GM19239 (cell line): ENCODE measurements around the gene KDM2B.
A peak's percentile ranks its signal among the peaks of the same experiment; 100 is the strongest.

Source experiments
- DNase-seq: peaks from one replicate; pipeline ENCODE4 v3.0.0; 2011; ENCODE audit warnings: low spot score; ENCODE audit not compliant: insufficient read length
- FAIRE-seq: peaks from 2 replicates; lab custom pipeline; 2011; peaks lifted over from hg19 to GRCh38; lab: Jason Lieb, UNC

Gene KDM2B

DNA sequence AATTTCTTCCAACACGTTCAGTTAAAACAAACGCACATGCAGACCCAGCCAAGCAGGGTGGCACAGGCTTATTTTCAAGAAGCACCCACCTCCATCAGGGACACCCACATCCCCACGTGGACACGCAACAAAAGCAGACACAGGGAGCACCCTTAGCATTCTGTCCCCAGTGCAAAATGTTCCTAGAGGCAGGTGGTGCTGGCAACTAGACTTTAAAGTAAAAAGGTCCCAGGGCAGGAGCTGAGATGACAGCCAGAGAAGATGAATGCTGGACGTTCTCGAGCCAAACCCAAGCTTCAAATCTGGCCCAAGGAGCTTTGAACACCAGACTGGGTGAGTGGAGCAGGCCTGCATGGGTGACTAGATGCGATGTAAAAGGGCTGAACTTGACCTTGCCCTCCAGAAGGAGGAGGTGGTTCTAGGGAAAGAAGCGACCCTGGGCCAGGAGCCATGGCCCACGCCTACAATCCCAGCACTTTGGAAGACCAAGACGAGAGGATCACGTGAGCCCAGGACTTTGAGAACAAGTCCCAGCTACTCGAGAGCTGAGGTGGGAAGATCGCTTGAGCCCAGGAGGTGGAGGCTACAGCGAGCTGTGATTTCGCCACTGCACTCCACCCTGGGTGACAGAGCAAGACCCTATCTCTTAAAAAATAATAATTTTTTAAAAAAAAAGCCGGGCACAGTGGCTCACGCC lies 47.3 kb downstream of the KDM2B start:
- DNase-seq (no peak), FAIRE-seq (no peak)

- no peak for FAIRE-seq
- DNase-seq = no peak
Observed at GRCh38 chr12:121532503-121533393, 48.1 kb downstream of the KDM2B start.

DNA sequence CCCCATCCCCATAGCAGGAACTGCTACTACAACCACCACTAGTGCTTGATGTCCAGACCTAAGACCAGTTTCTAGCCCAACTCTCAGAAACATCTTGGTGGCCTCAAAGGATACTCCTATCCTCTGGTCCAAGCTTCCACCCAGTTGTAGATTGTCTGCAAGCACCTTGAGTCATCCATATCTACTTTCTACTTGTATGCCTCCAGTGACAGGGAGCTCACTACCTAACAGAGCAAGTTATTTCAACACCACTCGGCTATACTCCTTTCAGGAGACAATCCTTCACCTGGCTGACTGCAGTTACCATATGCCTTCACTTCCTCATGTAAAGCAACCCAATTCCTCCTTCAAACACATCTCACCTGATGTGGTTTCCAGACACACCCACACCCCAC lies 49.5 kb downstream of the KDM2B start:
- DNase-seq (no peak), FAIRE-seq (peak; percentile 60)

DNA sequence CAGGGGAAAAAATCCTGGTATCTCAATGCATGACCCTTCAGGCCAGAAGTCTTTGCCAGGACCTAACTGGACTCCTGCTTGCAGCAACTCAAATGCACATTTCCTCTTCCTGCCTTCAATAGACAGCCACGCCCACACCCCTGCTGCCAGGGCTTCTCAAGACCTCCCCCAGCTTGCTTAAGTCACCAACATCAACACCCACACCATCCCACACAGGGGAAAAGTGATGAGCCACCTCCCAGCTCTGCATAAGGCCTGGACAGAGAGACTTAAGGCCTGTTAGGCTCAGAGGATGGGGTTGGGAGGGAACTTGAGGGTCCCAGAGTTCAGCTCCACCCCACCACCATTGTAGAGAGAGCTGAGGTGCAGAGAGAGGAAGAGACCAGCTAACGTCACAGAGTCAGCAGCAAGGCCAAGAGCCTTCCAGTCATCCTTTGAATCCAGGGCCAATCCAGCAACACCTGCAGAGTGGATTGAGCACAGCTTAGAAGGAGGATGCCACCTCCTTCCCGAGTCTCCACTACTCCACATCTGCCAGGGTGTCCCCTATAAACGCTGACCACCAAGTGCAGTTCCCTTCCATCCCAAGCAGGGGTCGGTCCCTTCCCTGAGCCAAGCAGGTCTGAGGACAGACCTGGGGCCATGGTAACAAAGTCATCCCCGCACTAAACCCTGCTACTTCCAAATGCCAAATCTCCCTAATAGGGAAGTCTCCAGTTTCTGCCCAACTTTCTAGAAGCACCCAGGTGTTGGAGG lies 50.0 kb downstream of the KDM2B start:
- DNase-seq = peak; percentile 50
- peak; percentile 90 for FAIRE-seq

DNA sequence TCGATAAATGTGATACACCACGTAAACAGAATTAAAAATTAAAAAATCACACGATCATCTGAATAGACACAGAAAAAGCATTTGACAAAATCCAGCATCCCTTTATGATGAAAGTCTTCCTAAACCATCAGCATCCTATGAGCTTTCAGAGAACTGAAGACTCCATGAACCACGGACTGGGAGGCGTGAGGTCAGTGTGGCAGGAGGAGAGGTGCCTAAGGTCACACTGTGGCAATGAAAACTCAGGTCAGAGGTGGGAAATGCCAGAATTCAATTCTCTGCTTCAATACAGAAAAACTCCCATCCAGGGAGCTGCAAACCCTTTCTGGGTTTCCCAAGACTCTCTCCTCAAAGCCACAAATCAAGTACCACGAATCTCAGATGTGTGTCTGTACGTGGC lies 51.6 kb downstream of the KDM2B start:
- FAIRE-seq = no peak

DNA sequence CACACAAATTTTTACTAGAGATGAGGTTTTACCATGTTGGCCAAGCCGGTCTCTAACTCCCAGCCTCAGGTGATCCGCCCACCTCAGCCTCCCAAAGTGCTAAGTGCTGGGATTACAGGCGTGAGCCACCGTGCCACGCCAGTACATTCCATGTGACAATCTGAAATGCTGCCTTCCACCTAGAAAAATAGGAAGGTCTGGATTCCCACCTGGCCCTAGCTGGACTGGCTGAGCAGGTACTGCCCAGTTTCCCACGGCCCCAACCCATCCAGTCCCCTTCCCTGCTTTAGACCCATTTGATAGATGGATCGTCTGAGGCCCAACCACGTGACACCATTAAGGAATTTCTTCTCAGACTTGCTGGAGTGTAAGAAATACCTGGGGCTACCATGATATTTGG lies 55.4 kb downstream of the KDM2B start:
- no peak for FAIRE-seq
- DNase-seq = no peak

More for the DNA sequence above, 51.6 kb downstream of the KDM2B start:
- DNase-seq = no peak

GRCh38 chr12:121524196-121524916 lies 56.5 kb downstream of the KDM2B start:
- FAIRE-seq (no peak), DNase-seq (no peak)

DNA sequence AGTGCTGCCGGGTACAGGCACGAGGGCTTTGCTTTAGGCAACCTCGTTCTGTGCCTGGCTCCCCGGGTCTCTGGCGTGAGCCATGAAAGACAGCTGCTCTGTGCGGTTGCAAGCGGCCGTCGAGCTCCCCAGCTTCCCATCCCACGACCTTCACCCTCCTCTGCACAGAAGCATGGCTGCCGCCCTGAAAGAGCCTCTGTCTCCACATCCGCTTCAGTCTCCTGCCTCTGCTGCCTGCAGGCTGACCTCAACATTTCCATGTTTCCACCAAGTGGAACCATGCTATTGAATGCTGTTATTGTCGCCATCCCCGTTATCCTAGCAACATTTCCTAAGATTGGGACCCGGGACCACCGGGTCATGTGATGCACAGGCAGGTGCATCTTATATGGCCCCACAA lies 57.1 kb downstream of the KDM2B start:
- DNase-seq = no peak
- peak; percentile 89 for FAIRE-seq

GRCh38 chr12:121522971-121523370 lies 57.9 kb downstream of the KDM2B start:
- peak; percentile 86 for FAIRE-seq
- DNase-seq = no peak

DNA sequence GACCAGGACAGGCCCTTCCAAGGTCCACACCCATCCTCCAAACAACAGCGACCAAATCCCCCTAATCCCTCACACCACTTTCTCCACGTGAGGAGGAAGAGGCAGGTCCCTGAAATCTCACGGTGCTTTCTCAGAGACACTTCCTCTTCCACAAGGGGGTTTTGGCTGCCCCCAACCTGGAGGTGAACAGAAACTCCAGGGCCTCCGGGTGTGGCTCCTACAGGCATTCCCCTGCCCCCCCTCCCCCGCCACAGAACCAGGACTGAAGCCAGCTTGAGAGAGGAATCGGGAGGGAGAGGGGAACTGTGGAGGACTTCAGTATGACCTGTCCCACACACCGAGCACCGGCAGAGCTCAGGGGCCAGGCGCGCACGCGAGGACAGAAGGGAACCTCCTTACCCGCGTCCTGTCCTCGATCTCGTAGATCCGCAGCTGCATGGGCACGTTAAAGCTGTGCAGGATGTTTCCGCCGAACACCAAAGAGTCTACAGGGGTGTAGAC lies 60.2 kb downstream of the KDM2B start:
- no peak for DNase-seq
- FAIRE-seq = no peak

DNA sequence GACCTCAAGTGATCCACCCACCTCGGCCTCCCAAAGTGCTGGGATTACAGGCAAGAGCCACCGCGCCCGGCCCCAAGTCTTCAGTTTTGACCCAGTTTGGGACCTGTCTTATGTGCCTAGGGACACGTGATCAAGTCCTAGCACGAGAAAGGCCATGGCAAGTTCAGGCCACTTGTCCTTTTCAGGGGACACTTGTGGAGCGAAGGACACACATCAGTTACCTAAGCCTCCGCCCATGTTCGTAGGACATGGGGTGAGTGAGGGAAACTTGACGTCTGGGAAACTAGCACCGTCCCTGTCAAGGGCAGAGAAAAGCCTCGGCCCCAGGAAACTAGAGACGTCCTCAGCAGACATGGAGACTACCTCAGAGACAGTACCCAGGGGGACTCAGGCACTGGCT lies 60.7 kb downstream of the KDM2B start:
- DNase-seq = no peak
- FAIRE-seq = no peak

- FAIRE-seq (no peak), DNase-seq (no peak)
Observed at GRCh38 chr12:121519227-121519626, 61.6 kb downstream of the KDM2B start.

GRCh38 chr12:121518656-121519055 lies 62.2 kb downstream of the KDM2B start:
- FAIRE-seq = no peak
- DNase-seq = no peak

GRCh38 chr12:121516437-121517011 lies 64.3 kb downstream of the KDM2B start:
- no peak for FAIRE-seq
- DNase-seq = no peak

DNA sequence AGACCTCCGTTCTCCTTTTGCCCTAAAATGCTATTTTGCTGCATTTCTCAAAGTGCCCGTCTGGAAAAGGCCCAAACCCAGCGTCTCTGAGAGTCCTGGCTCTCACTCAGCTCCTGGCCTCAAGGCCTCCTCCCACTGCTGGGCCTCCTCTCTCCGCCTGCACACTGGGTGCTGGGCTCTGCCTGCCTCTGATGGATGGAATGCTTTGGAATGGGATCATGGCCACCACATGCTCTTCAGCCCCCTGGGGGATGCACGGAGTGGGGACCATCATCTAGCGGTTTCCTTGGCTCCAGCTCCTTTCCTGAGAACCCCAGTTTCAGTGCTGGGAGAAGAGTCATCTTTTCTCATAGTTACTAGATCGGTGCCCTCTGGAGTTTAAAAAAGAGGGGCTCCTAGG lies 65.2 kb downstream of the KDM2B start:
- DNase-seq (no peak), FAIRE-seq (no peak)

DNA sequence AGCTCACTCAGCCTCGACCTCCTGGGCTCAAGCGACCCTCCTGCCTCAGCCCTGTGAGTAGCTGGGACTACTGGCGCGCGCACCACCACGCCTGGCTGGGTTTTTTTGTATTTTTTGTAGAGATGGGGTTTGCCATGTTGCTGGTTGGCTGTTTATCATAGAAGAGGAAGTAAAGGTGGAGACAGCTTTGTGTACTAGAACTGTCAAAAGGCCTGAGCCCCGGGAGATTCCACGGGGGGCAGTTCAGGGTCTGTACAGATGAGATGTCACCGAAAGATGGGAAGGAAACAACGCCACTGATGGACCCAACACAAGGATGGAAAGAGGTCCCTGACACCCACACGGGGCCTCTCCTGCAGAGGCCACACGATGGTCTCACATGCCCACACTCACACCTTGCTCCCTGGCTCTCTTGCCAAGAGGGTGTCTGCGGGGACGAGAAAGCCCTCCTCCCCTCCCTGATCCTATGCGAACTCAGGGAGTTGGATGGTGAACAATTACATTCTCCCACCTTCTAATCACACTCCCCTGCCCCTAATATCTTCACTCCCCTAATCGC lies 66.6 kb downstream of the KDM2B start:
- no peak for DNase-seq
- FAIRE-seq = no peak

DNA sequence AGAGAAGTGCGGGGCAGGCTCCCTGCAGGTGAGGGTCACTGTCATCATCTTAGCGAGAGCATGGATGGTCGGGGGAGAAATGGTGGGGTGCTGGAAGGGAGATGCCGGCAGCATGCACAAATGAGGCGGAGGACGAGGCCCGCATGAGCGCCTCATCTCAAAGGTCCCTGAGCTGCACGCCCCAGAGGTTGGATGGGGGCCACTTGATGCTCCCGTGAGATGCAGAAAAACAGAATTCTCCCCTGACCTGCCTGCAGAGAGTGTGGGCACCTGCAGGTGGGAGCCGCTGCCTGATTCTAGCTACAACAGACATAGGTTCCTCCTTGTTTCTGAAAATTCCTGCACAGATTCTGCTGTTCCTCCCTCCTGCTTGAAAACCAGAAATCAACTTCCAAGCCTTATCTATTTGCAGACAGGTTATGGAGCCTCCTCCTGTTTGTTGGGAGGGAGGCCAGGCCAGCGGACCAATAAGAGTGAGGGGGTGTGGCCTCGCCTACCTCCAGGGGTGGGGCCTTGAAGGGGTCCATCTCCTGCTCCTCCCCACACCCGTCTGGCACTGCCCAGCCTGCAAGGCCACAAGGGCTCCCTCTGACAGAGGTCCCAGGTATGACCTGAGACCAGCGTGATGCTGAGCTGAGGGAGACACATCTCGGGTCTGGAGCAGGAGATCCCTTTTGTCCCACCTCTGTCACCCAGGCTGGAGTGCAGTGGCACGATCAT lies 67.2 kb downstream of the KDM2B start:
- FAIRE-seq = peak; percentile 97
- DNase-seq = peak; percentile 87

DNA sequence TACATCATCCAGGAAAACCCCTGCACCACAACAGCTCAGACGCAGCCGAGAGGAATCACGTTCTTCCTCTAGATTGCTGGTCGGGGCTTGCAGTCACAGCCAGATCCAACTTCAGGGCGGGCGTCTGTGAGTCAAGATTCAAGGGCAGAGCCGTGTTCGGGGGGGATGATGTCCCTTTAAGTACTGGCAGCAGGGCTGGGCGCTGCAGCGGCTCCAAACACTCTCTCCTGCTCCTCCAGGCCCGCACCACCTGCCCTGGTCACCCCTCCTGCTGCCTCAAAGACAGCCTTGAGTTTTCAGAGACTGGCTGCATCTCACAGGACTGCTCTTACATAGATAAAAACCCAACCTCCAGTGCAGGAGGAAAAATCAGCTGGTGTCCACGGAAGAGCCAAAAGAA lies 68.3 kb downstream of the KDM2B start:
- no peak for FAIRE-seq
- no peak for DNase-seq

DNA sequence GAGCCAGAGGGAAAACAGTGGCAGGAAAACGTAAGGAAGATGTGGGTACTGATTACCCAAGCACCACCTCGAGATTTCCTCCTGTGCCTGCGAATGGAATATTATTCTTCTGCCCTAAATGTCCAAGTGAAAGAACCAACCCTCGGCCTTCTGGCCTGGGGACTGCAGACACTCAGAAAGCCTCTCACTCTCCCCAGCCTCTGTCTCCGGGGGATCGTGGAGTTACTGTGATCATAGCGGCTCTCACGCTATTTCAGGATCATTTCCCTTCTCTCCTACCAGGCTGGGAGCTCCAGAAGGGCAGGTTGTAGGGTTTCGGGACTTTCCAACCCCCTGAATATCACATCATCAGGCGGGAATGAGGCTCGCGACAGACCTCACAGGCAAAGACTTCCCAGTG lies 68.9 kb downstream of the KDM2B start:
- DNase-seq (no peak), FAIRE-seq (no peak)
